GM21619 (cell line): ENCODE data around the gene INF2.
"Not testable (repeated sequence)": the region's sequence is repeated elsewhere in the genome, so short reads cannot be mapped to it uniquely, and the experiment has no call there.

Experiments used
- ATAC-seq: cut with Tn5 transposase; IDR thresholded peaks from one replicate; pipeline ENCODE4 v1.9.1; 2021; ENCODE audit not compliant: unreplicated experiment

Gene INF2

GRCh38 chr14:104689109-104689880, at the start of gene INF2:
Gene INF2 (plus strand): TSS chr14:104689618. CDS start chr14:104701366, 11,748 bp downstream.
- ATAC-seq: peak; percentile 43

- no peak for ATAC-seq
Measured at GRCh38 chr14:104639885-104640548, 49.4 kb upstream of the INF2 start.

GRCh38 chr14:104640681-104641080, 48.7 kb upstream of the INF2 start:
- no peak for ATAC-seq

GRCh38 chr14:104641753-104642539, 47.5 kb upstream of the INF2 start:
- ATAC-seq: no peak

- ATAC-seq: no peak
Measured at GRCh38 chr14:104642540-104642868, 46.9 kb upstream of the INF2 start.

GRCh38 chr14:104643306-104643705, 46.1 kb upstream of the INF2 start:
- no peak for ATAC-seq

- no peak for ATAC-seq
Measured at GRCh38 chr14:104644091-104644635, 45.3 kb upstream of the INF2 start.

- ATAC-seq: no peak
Measured at GRCh38 chr14:104644656-104645378, 44.6 kb upstream of the INF2 start.

GRCh38 chr14:104647467-104648043, 41.9 kb upstream of the INF2 start:
- ATAC-seq: no peak

- peak; percentile 66 for ATAC-seq
Measured at GRCh38 chr14:104650057-104650980, 39.1 kb upstream of the INF2 start.

- ATAC-seq: no peak
Measured at GRCh38 chr14:104650981-104651875, 38.2 kb upstream of the INF2 start.

GRCh38 chr14:104651876-104652260, 37.5 kb upstream of the INF2 start:
- ATAC-seq: no peak

- ATAC-seq: no peak
Measured at GRCh38 chr14:104652386-104652785, 37.0 kb upstream of the INF2 start.

GRCh38 chr14:104653130-104653920, 36.1 kb upstream of the INF2 start:
- not testable (repeated sequence) for ATAC-seq

- ATAC-seq: no peak
Measured at GRCh38 chr14:104654119-104654518, 35.3 kb upstream of the INF2 start.

- no peak for ATAC-seq
Measured at GRCh38 chr14:104655128-104655848, 34.1 kb upstream of the INF2 start.
